Measurements from ENCODE around the gene OR1L6. TPM values are rescaled to one million over a fixed set of nuclear protein-coding genes. Genes with fewer than 3 reads are reported as not detected.

Gene OR1L6
- total RNA-seq, 1 experiment from 2014 or later: not detected

DNA sequence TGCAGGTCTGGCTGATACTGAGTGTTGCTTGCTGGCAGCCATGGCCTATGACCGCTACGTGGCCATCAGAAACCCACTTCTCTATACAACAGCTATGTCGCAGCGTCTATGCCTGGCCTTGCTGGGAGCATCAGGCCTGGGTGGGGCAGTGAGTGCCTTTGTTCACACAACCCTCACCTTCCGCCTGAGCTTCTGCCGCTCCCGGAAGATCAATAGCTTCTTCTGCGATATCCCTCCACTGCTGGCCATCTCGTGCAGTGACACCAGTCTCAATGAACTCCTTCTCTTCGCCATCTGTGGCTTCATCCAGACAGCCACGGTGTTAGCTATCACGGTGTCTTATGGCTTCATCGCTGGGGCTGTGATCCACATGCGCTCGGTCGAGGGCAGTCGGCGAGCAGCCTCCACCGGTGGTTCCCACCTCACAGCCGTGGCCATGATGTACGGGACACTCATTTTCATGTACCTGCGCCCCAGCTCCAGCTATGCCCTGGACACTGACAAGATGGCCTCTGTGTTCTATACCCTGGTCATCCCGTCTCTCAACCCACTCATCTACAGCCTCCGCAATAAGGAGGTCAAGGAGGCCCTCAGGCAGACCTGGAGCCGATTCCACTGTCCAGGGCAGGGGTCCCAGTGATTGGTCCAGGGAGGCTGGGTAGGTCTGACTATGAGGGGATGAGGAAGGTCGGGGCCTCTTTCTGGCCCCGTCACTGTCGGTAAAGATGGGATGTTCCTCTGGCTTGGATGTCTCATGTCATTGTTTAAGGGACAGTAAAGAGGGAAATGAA is 47.3 kb downstream of the OR1L6 start:
- no TSS peak for BruUV-seq (replicated peaks)
- Histone ChIP-seq H3K27me3 (ENCODE audit: control insufficient read depth, insufficient read depth, low read length) (no peaks in the 10 kb centered on the region), H3K9me3 (ENCODE audit: control insufficient read depth, insufficient read depth, low read depth, low read length) (no peaks in the 10 kb centered on the region), H3K27ac (ENCODE audit: low read length) (no peak overlapping the region), H3K36me3 (ENCODE audit: control insufficient read depth, insufficient read depth, low read length) (no peaks in the 10 kb centered on the region), H3K4me3 (ENCODE audit: low read depth in 2 of 2, low read length in 2 of 2) (no peak overlapping the region), H3K4me1 (ENCODE audit: control insufficient read depth, insufficient read depth, low read length) (no peaks in the 10 kb centered on the region)
- TF ChIP-seq SIN3A (IDR thresholded peaks at IDR 0.05; ENCODE audit: borderline replicate concordance, insufficient read depth, low read depth, low read length) (no peak), TCF7L2 (IDR thresholded peaks at IDR 0.05; ENCODE audit: low read depth, low read length) (no peak), POLR2AphosphoS5 (IDR thresholded peaks at IDR 0.05; ENCODE audit: low read depth, low read length) (no peak)
- TF ChIP-seq, protein P1, sequence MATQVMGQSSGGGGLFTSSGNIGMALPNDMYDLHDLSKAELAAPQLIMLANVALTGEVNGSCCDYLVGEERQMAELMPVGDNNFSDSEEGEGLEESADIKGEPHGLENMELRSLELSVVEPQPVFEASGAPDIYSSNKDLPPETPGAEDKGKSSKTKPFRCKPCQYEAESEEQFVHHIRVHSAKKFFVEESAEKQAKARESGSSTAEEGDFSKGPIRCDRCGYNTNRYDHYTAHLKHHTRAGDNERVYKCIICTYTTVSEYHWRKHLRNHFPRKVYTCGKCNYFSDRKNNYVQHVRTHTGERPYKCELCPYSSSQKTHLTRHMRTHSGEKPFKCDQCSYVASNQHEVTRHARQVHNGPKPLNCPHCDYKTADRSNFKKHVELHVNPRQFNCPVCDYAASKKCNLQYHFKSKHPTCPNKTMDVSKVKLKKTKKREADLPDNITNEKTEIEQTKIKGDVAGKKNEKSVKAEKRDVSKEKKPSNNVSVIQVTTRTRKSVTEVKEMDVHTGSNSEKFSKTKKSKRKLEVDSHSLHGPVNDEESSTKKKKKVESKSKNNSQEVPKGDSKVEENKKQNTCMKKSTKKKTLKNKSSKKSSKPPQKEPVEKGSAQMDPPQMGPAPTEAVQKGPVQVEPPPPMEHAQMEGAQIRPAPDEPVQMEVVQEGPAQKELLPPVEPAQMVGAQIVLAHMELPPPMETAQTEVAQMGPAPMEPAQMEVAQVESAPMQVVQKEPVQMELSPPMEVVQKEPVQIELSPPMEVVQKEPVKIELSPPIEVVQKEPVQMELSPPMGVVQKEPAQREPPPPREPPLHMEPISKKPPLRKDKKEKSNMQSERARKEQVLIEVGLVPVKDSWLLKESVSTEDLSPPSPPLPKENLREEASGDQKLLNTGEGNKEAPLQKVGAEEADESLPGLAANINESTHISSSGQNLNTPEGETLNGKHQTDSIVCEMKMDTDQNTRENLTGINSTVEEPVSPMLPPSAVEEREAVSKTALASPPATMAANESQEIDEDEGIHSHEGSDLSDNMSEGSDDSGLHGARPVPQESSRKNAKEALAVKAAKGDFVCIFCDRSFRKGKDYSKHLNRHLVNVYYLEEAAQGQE (IDR thresholded peaks at IDR 0.05; ENCODE audit: insufficient read depth in 1 of 2, low read depth in 2 of 2, low read length in 1 of 2): no peak
- POLR2A ChIA-PET: interaction anchor here (0.7 kb wide), 1 partner anchor 515 kb away, joined by 5 read pairs; no protein-coding TSS in a partner anchor
- CTCF ChIA-PET: no interaction called here
- in situ Hi-C loops (cut with HindIII; ENCODE audit: low pct_unique_long_range_greater_than_20kb, low sequenced_read_pairs): no loop called here
- ATAC-seq (no peak), DNase-seq (ENCODE audit: low read depth, low spot score) (no peak)
- intact Hi-C loops (cut with micrococcal nuclease; ENCODE audit: unreplicated experiment): no loop called here

DNA sequence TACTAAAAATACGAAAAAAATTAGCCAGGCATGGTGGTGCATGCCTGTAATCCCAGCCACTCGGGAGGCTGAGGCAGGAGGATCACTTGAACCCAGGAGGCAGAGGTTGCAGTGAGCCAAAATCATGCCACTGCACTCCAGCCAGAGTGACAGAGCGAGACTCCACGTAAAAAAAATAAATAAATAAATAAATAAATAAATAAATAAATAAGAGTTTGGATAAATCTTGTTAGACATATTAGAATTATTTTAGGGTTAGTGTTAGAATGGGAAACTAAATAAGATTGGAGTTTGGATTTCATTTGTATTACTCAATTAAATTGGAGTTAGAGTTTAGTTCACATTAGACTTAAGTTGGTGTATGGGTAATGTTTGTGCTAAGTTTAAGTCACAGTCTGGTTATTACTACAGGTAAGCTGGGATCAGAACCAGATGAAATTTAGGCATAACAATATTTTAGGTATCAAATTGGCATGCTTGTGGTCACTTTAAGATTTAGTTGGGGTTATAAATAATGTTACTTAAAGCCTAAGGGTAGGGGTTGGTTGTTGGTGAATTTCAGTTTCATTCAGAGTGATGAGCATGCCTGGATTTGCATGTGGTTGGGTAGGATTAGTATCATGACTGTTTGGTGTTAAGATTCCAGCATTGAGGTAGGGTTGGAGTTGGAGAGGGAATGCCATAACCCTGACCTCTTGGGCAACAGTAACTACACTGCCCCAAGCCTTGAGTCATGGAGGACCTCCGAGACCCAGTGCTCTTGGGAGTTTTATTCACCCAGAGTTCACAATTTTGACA is 50.0 kb downstream of the OR1L6 start:
- ATAC-seq (no peak), DNase-seq (ENCODE audit: low read depth, low spot score) (no peak)
- TF ChIP-seq, protein P1 (IDR thresholded peaks at IDR 0.05; ENCODE audit: insufficient read depth in 1 of 2, low read depth in 2 of 2, low read length in 1 of 2): no peak
- TF ChIP-seq SIN3A (IDR thresholded peaks at IDR 0.05; ENCODE audit: borderline replicate concordance, insufficient read depth, low read depth, low read length): no peak
- no peak for TF ChIP-seq POLR2AphosphoS5 (IDR thresholded peaks at IDR 0.05; ENCODE audit: low read depth, low read length)
- TF ChIP-seq, protein P2, sequence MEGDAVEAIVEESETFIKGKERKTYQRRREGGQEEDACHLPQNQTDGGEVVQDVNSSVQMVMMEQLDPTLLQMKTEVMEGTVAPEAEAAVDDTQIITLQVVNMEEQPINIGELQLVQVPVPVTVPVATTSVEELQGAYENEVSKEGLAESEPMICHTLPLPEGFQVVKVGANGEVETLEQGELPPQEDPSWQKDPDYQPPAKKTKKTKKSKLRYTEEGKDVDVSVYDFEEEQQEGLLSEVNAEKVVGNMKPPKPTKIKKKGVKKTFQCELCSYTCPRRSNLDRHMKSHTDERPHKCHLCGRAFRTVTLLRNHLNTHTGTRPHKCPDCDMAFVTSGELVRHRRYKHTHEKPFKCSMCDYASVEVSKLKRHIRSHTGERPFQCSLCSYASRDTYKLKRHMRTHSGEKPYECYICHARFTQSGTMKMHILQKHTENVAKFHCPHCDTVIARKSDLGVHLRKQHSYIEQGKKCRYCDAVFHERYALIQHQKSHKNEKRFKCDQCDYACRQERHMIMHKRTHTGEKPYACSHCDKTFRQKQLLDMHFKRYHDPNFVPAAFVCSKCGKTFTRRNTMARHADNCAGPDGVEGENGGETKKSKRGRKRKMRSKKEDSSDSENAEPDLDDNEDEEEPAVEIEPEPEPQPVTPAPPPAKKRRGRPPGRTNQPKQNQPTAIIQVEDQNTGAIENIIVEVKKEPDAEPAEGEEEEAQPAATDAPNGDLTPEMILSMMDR (IDR thresholded peaks at IDR 0.05): no peak
- no peak for TF ChIP-seq TCF7L2 (IDR thresholded peaks at IDR 0.05; ENCODE audit: low read depth, low read length)
- Histone ChIP-seq H3K36me3 (ENCODE audit: control insufficient read depth, insufficient read depth, low read length) (no peaks in the 10 kb centered on the region), H3K9me3 (ENCODE audit: control insufficient read depth, insufficient read depth, low read depth, low read length) (no peaks in the 10 kb centered on the region), H3K4me1 (ENCODE audit: control insufficient read depth, insufficient read depth, low read length) (no peaks in the 10 kb centered on the region), H3K27ac (ENCODE audit: low read length) (no peak overlapping the region), H3K27me3 (ENCODE audit: control insufficient read depth, insufficient read depth, low read length) (no peaks in the 10 kb centered on the region), H3K4me3 (ENCODE audit: low read depth in 2 of 2, low read length in 2 of 2) (no peak overlapping the region)
- no TSS peak for BruUV-seq (replicated peaks)
- POLR2A ChIA-PET: no interaction called here
- in situ Hi-C loops (cut with HindIII; ENCODE audit: low pct_unique_long_range_greater_than_20kb, low sequenced_read_pairs): no loop called here
- intact Hi-C loops (cut with micrococcal nuclease; ENCODE audit: unreplicated experiment): no loop called here
- CTCF ChIA-PET: no interaction called here
